HepG2 (cell line): ENCODE measurements around the gene CIAPIN1. TPM values are rescaled to one million over a fixed set of nuclear protein-coding genes. Genes with fewer than 3 reads are reported as not detected.
A peak's percentile ranks its signal among the peaks of the same experiment; 100 is the strongest.

Experiments used
- ASH2L ChIP-seq: fragments of 300-600, 200-600 bp; sonication (generic); IDR thresholded peaks from 2 replicates; pipeline ENCODE4 v1.7.0; 2017; ENCODE audit warnings: low read depth, mild to moderate bottlenecking, moderate library complexity, mixed read lengths, low read length; ENCODE audit not compliant: insufficient read length
- EHMT2 ChIP-seq: fragments of 200-600 bp; sonication (generic); IDR thresholded peaks from 2 replicates; pipeline ENCODE4 v1.7.0; 2017; ENCODE audit warnings: antibody characterized with exemption, low read depth, low read length, borderline replicate concordance
- ELF1 ChIP-seq: sonication (generic); formaldehyde crosslinking; IDR thresholded peaks from 2 replicates; pipeline ENCODE4 v1.4.0; 2020; ENCODE audit warnings: missing genetic modification reagents
- GMEB2 ChIP-seq: IDR thresholded peaks from 2 replicates; pipeline ENCODE4 v1.6.1; 2016; ENCODE audit warnings: missing biosample characterization, missing genetic modification reagents, low read depth
- HMGXB3 ChIP-seq: sonication (generic); formaldehyde crosslinking; IDR thresholded peaks from 2 replicates; pipeline ENCODE4 v1.4.0; 2020; ENCODE audit warnings: missing genetic modification reagents, borderline replicate concordance
- PCBP1 ChIP-seq: fragments of 200-400 bp; formaldehyde crosslinking; IDR thresholded peaks from 2 replicates; pipeline ENCODE4 v1.6.1; 2017; ENCODE audit warnings: mild to moderate bottlenecking, low read depth, low read length, borderline replicate concordance
- PRMT3 ChIP-seq: sonication (generic); formaldehyde crosslinking; IDR thresholded peaks from 2 replicates; pipeline ENCODE4 v1.8.1; 2022; ENCODE audit warnings: low read depth, mild to moderate bottlenecking, moderate library complexity, missing genetic modification reagents, borderline replicate concordance
- TMF1 ChIP-seq: sonication (generic); formaldehyde crosslinking; IDR thresholded peaks from 2 replicates; pipeline ENCODE4 v1.8.1; 2022; ENCODE audit warnings: low read depth, missing genetic modification reagents
- ZC3H13 ChIP-seq: sonication (generic); formaldehyde crosslinking; IDR thresholded peaks from 2 replicates; pipeline ENCODE4 v1.8.1; 2023; ENCODE audit warnings: mild to moderate bottlenecking, missing genetic modification reagents, moderate library complexity
- ZNF235 ChIP-seq: sonication (generic); formaldehyde crosslinking; IDR thresholded peaks from 2 replicates; pipeline ENCODE4 v1.8.1; 2023; ENCODE audit warnings: mild to moderate bottlenecking, missing genetic modification reagents, borderline replicate concordance
- ZNF460 ChIP-seq: sonication (generic); formaldehyde crosslinking; IDR thresholded peaks from 2 replicates; pipeline ENCODE4 v1.5.1; 2020; ENCODE audit warnings: missing genetic modification reagents, mild to moderate bottlenecking, borderline replicate concordance
- ZNF530 ChIP-seq: sonication (generic); formaldehyde crosslinking; IDR thresholded peaks from 2 replicates; pipeline ENCODE4 v1.5.0; 2020; ENCODE audit warnings: low read depth, mild to moderate bottlenecking, missing genetic modification reagents
- ZNF691 ChIP-seq: sonication (generic); formaldehyde crosslinking; IDR thresholded peaks from 2 replicates; pipeline ENCODE4 v1.4.0; 2020; ENCODE audit warnings: missing genetic modification reagents, low read depth, mild to moderate bottlenecking, borderline replicate concordance
- polyA plus RNA-seq, 8 experiments: library from polyadenylated mRNA; depleted of rRNA in 3 of 8; stranded (reverse) in 7 of 8; unstranded in 1 of 8; fragments of >200 nt; fragmentation: Illumina TruSeq in 4 of 8; extraction: Trizol in 4 of 8; gene quantifications; 2 replicates each; pipeline versions ENCODE4 v1.2.1 to v1.2.3, GENCODE V29; 2011 to 2016; ENCODE audit warnings: low read depth in 4 of 8, missing spikeins in 1 of 8, mixed read lengths in 1 of 8; ENCODE audit not compliant: insufficient read depth in 1 of 8
- total RNA-seq, 5 experiments: library from RNA; depleted of rRNA; stranded (reverse); fragments of >200 nt; fragmentation: Illumina TruSeq; extraction: Trizol; gene quantifications; 2 replicates each; pipeline ENCODE4 v1.2.3, GENCODE V29; 2016; ENCODE audit warnings: low read depth in 1 of 5
- TF ChIP-seq, protein P1 (sequence below): sonication (generic); formaldehyde crosslinking; IDR thresholded peaks from 2 replicates; pipeline ENCODE4 v1.8.1; 2022; ENCODE audit warnings: low read depth, mild to moderate bottlenecking, missing genetic modification reagents
- TF ChIP-seq, protein P2 (sequence below): sonication (generic); formaldehyde crosslinking; IDR thresholded peaks from 2 replicates; pipeline ENCODE4 v1.8.0; 2022; ENCODE audit warnings: low read depth, missing genetic modification reagents

Gene CIAPIN1
- total and polyA plus RNA-seq, 2 of the 13 experiments (the other 11 are each of a cell fraction or from before 2014, with no cell fraction given) = 69.3 to 89.7 TPM

DNA sequence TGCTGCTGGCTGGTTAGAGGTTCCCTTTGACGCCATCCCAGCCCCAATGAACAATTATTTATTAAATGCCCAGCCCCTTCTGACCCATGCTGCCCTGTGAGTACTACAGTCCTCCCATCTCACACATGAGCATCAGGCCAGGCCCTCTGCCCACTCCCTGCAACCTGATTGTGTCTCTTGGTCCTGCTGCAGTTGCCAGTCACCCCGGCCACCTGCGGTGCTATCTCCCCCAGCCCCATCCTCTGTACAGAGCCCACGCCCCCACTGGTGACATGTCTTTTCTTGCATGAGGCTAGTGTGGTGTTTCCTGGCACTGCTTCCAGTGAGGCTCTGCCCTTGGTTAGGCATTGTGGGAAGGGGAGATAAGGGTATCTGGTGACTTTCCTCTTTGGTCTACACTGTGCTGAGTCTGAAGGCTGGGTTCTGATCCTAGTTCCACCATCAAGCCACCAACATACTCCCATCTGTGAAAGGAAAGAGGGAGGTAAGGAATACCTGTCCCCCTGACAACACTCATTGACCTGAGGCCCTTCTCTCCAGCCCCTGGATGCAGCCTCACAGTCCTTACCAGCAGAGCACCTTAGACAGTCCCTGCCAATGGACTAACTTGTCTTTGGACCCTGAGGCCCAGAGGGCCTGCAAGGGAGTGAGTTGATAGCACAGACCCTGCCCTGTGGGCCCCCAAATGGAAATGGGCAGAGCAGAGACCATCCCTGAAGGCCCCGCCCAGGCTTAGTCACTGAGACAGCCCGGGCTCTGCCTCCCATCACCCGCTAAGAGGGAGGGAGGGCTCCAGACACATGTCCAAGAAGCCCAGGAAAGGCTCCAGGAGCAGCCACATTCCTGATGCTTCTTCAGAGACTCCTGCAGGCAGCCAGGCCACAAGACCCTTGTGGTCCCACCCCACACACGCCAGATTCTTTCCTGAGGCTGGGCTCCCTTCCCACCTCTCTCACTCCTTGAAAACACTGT lies 63.6 kb downstream of the CIAPIN1 start (continued):
- TF ChIP-seq, protein P1, sequence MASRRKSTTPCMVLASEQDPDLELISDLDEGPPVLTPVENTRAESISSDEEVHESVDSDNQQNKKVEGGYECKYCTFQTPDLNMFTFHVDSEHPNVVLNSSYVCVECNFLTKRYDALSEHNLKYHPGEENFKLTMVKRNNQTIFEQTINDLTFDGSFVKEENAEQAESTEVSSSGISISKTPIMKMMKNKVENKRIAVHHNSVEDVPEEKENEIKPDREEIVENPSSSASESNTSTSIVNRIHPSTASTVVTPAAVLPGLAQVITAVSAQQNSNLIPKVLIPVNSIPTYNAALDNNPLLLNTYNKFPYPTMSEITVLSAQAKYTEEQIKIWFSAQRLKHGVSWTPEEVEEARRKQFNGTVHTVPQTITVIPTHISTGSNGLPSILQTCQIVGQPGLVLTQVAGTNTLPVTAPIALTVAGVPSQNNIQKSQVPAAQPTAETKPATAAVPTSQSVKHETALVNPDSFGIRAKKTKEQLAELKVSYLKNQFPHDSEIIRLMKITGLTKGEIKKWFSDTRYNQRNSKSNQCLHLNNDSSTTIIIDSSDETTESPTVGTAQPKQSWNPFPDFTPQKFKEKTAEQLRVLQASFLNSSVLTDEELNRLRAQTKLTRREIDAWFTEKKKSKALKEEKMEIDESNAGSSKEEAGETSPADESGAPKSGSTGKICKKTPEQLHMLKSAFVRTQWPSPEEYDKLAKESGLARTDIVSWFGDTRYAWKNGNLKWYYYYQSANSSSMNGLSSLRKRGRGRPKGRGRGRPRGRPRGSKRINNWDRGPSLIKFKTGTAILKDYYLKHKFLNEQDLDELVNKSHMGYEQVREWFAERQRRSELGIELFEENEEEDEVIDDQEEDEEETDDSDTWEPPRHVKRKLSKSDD = no peak
- TF ChIP-seq GMEB2 (CRISPR knock-in tag) = no peak
- TF ChIP-seq ZNF530 (CRISPR knock-in tag) = no peak
- TF ChIP-seq, protein P2, sequence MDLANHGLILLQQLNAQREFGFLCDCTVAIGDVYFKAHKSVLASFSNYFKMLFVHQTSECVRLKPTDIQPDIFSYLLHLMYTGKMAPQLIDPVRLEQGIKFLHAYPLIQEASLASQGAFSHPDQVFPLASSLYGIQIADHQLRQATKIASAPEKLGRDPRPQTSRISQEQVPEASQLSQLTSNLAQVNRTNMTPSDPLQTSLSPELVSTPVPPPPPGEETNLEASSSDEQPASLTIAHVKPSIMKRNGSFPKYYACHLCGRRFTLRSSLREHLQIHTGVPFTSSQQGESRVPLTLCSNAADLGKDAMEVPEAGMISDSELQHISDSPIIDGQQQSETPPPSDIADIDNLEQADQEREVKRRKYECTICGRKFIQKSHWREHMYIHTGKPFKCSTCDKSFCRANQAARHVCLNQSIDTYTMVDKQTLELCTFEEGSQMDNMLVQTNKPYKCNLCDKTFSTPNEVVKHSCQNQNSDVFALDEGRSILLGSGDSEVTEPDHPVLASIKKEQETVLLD (CRISPR knock-in tag) = no peak
- TF ChIP-seq ASH2L = no peak
- peak; percentile 8; the same call in 1 of the 2 replicates for TF ChIP-seq TMF1
- no peak; the same call in 1 of the 2 replicates for TF ChIP-seq ZNF691 (CRISPR knock-in tag)
- no peak for TF ChIP-seq ZNF235
- no peak for TF ChIP-seq ZNF460 (CRISPR knock-in tag)
- TF ChIP-seq EHMT2 = no peak
- TF ChIP-seq ELF1 = no peak
- peak; percentile 90 for TF ChIP-seq HMGXB3
- peak; percentile 18; the same call in 1 of the 2 replicates for TF ChIP-seq PRMT3 (CRISPR knock-in tag)
- 0 out of 2 replicates have a peak, but pooled peaks have one; percentile 46 for TF ChIP-seq PCBP1
- TF ChIP-seq ZC3H13 (CRISPR knock-in tag) = no peak; the same call in 1 of the 2 replicates
